Measurements from ENCODE around the gene P4HB.

GRCh38 chr17:81902023-81902652 lies 41.8 kb upstream of the P4HB start, which contains the start of gene NPB:
- no peak for TF ChIP-seq POLR2AphosphoS5 (IDR thresholded peaks at IDR 0.05)
- TF ChIP-seq, protein P1, sequence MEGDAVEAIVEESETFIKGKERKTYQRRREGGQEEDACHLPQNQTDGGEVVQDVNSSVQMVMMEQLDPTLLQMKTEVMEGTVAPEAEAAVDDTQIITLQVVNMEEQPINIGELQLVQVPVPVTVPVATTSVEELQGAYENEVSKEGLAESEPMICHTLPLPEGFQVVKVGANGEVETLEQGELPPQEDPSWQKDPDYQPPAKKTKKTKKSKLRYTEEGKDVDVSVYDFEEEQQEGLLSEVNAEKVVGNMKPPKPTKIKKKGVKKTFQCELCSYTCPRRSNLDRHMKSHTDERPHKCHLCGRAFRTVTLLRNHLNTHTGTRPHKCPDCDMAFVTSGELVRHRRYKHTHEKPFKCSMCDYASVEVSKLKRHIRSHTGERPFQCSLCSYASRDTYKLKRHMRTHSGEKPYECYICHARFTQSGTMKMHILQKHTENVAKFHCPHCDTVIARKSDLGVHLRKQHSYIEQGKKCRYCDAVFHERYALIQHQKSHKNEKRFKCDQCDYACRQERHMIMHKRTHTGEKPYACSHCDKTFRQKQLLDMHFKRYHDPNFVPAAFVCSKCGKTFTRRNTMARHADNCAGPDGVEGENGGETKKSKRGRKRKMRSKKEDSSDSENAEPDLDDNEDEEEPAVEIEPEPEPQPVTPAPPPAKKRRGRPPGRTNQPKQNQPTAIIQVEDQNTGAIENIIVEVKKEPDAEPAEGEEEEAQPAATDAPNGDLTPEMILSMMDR (IDR thresholded peaks at IDR 0.05): no peak
